ENCODE measurements around the gene MIOS.

GRCh38 chr7:7568553-7568952 is 1.9 kb downstream of the MIOS start:
- TF ChIP-seq RELA (CRISPR knock-in tag; IDR thresholded peaks at IDR 0.05; ENCODE audit: borderline replicate concordance), result no peak
- no peak for TF ChIP-seq CTCF (IDR thresholded peaks at IDR 0.05)
- no peak for TF ChIP-seq ATF1 (CRISPR knock-in tag; IDR thresholded peaks at IDR 0.05)
- no peak for TF ChIP-seq ATF3 (CRISPR knock-in tag; conservative IDR thresholded peaks at IDR 0.05)

Measured in WTC11 (cell line).